Uterus (tissue), 2 donors: Measurements from ENCODE around the gene NPAS1.

Experiments
- POLR2A ChIP-seq, 2 donors: fragments of 450-650 bp; IDR thresholded peaks; one replicate each; pipeline ENCODE4 v1.6.1; 2016; ENCODE audit warnings: antibody characterized with exemption in 2 of 2, mild to moderate bottlenecking in 1 of 2, moderate library complexity in 1 of 2
- TF ChIP-seq, protein P1 (sequence below), 4 experiments: fragments of 200-600 bp in 2 of 4; fragments of 450-650 bp in 2 of 4; sonication (generic) in 2 of 4; IDR thresholded peaks; one replicate each; pipeline ENCODE4 v1.5.1; 2016 to 2019; ENCODE audit warnings: antibody characterized with exemption in 4 of 4, mild to moderate bottlenecking in 2 of 4, moderate library complexity in 1 of 4

DNA sequence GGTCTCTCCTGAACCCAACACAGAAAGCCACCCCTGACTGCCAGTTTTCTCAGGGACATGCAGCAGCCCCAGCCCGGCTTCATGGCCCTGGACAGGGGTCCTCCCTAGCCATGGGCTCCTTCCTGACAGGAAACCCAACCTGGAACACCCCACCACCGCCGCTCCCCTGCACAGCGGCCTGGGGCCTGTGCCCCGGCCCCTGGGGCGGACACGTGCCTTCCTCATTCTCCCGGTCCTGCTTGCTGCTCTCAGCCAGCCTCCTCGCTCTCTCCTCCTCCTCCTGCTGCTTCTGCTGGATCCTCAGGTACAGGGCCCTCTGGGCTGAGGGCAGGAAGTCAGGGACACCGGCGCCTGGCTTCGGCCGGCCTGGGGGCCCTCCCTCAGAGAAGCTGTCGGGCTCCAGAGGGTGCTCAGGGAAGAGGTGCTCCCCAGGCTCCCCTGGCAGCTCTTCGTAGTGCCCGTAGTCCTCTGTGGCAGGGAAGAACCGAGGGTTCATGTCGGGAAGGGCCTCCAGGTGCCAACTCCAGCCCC is 49.3 kb downstream of the NPAS1 start:
- TF ChIP-seq, protein P1, sequence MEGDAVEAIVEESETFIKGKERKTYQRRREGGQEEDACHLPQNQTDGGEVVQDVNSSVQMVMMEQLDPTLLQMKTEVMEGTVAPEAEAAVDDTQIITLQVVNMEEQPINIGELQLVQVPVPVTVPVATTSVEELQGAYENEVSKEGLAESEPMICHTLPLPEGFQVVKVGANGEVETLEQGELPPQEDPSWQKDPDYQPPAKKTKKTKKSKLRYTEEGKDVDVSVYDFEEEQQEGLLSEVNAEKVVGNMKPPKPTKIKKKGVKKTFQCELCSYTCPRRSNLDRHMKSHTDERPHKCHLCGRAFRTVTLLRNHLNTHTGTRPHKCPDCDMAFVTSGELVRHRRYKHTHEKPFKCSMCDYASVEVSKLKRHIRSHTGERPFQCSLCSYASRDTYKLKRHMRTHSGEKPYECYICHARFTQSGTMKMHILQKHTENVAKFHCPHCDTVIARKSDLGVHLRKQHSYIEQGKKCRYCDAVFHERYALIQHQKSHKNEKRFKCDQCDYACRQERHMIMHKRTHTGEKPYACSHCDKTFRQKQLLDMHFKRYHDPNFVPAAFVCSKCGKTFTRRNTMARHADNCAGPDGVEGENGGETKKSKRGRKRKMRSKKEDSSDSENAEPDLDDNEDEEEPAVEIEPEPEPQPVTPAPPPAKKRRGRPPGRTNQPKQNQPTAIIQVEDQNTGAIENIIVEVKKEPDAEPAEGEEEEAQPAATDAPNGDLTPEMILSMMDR (IDR thresholded peaks at IDR 0.05) = no peak
- TF ChIP-seq POLR2A (IDR thresholded peaks at IDR 0.05) = no peak
